ENCODE results near the gene TMEM150C. TPM values are rescaled to one million over a fixed set of nuclear protein-coding genes. Genes with fewer than 3 reads are reported as not detected.
A peak's percentile ranks its signal among the peaks of the same experiment; 100 is the strongest.

TMEM150C gene
- total and polyA plus RNA-seq, 2 of the 4 experiments (the other 2 are of a cell fraction), result 0.10 to 0.36 TPM

DNA sequence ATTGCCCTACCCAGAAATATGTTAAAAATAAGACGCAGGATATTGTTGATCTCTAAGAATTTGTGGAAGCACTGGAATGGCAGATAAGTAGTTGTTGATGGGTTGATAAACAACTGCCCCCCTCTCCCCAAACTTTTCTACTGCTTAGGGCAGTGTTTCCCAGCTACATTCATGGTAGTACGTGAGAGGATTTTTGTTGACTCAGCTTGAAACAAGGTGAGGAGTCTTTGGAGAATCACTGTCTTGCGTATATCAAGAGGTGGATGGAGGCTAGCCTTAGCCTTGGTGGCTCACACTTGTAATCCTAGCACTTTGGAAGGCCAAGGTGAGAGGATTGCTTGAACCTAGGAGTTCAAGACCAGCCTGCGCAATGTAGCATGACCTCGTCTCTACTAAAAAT lies 125.7 kb downstream of the TMEM150C start:
- TF ChIP-seq MAFK (IDR thresholded peaks at IDR 0.05; ENCODE audit: low read depth, low read length) (peak; percentile 59), CEBPB (IDR thresholded peaks at IDR 0.05; ENCODE audit: low read depth, low read length) (no peak)
- H2BK15ac ChIP-seq (ENCODE audit: low read depth, low read length), result no peak overlapping the region
- peaks cover 35% of the 10 kb centered on the region for H4K20me1 ChIP-seq (ENCODE audit: insufficient read depth, low read length)
- H3K27me3 ChIP-seq (ENCODE audit: control insufficient read depth, insufficient read depth, low read length), result no peaks in the 10 kb centered on the region
- no peak overlapping the region for H3K4me3 ChIP-seq (ENCODE audit: insufficient read depth, low read depth, low read length)
- H3K18ac ChIP-seq (ENCODE audit: low read depth, low read length), result no peak overlapping the region
- WGBS, 2 experiments (ENCODE audit: extremely low coverage in 2 of 2, insufficient read length in 1 of 2), result no CpG with 5 or more reads among the region's 5 CpGs
- ChIA-PET POLR2A (ENCODE audit: unreplicated experiment) (no interaction called here), CTCF (no interaction called here)
- no peak overlapping the region for H2BK120ac ChIP-seq (ENCODE audit: low read depth, low read length)
- intact Hi-C loops (cut with micrococcal nuclease) (no loop called here), in situ Hi-C loops (cut with MboI; ENCODE audit: low sequenced_read_pairs) (loop anchor here (25.0 kb wide), 1 partner anchor 601 kb away; the partner anchor contains the start of gene COPS4), dilution Hi-C loops (cut with HindIII; ENCODE audit: low sequenced_read_pairs, unreplicated experiment) (no loop called here)
- H2AK9ac ChIP-seq (replicated peaks; ENCODE audit: low read depth, low read length, poor library complexity), result no peak overlapping the region
- no peak overlapping the region for H3K56ac ChIP-seq (ENCODE audit: extremely low read depth, insufficient read depth, low read length)
- H3K9me3 ChIP-seq (ENCODE audit: control insufficient read depth, insufficient read depth, low read length), result no peaks in the 10 kb centered on the region
- no peak overlapping the region for H3K4ac ChIP-seq (ENCODE audit: low read depth, low read length)
- H3K79me1 ChIP-seq (ENCODE audit: low read depth in 1 of 2, low read length in 2 of 2), result peaks cover 42 to 83% of the 10 kb centered on the region in 2 experiments
- no peak overlapping the region for H3K4me2 ChIP-seq (ENCODE audit: low read depth, low read length)
- H3K14ac ChIP-seq (replicated peaks; ENCODE audit: low read depth, low read length), result no peak overlapping the region
- ATAC-seq (ENCODE audit: low read depth), result no peak
- peaks cover 17% of the 10 kb centered on the region for H3K9me1 ChIP-seq (ENCODE audit: insufficient read depth, low read length)
- H2AK5ac ChIP-seq (ENCODE audit: low read depth, low read length), result no peak overlapping the region
- H4K8ac ChIP-seq (ENCODE audit: low read depth in 2 of 2, low read length in 2 of 2), result no peak overlapping the region
- no peak overlapping the region for H4K91ac ChIP-seq (ENCODE audit: insufficient read depth, low read depth, low read length)
- no peak for DNase-seq
- no TSS peak for BruUV-seq (replicated peaks)
- H4K5ac ChIP-seq (ENCODE audit: low read depth, low read length), result no peak overlapping the region
- H3K4me1 ChIP-seq (ENCODE audit: control insufficient read depth, insufficient read depth, low read length), result peaks cover 3% of the 10 kb centered on the region
- no peak overlapping the region for H2BK5ac ChIP-seq (ENCODE audit: low read depth, low read length, poor library complexity, severe bottlenecking)
- H2BK20ac ChIP-seq (ENCODE audit: low read depth, low read length), result no peak overlapping the region
- H3K27ac ChIP-seq (ENCODE audit: insufficient read depth, low read length), result no peak overlapping the region
- no peak overlapping the region for H3K9ac ChIP-seq (ENCODE audit: low read depth, low read length)
- no peaks in the 10 kb centered on the region for H3K36me3 ChIP-seq (ENCODE audit: control insufficient read depth, insufficient read depth, low read length)
- no peak overlapping the region for H2AFZ ChIP-seq (replicated peaks; ENCODE audit: low read length, poor library complexity)
- no peak overlapping the region for H3K23ac ChIP-seq (ENCODE audit: low read depth, low read length)
